KMS-11 (cell line): ENCODE data around the gene NELFB.

Source experiments
- H2AFZ ChIP-seq: fragments of 200-600 bp; sonication (generic); 2 replicates; pipeline ENCODE4 v1.6.1; 2016; ENCODE audit warnings: antibody characterized with exemption, mixed run types, low read depth
- H3K27ac ChIP-seq: fragments of 200-600 bp; sonication (generic); 2 replicates; pipeline ENCODE4 v1.6.1; 2016; ENCODE audit warnings: mild to moderate bottlenecking, mixed run types
- H3K27me3 ChIP-seq: fragments of 200-600 bp; sonication (generic); 2 replicates; pipeline ENCODE4 v1.6.1; 2017; ENCODE audit warnings: mild to moderate bottlenecking, low read depth, mixed run types, moderate library complexity; ENCODE audit not compliant: insufficient read depth
- H3K36me3 ChIP-seq: fragments of 200-600 bp; sonication (generic); 2 replicates; pipeline ENCODE4 v1.6.1; 2017; ENCODE audit warnings: mild to moderate bottlenecking, mixed run types; ENCODE audit not compliant: insufficient read depth
- H3K4me1 ChIP-seq: fragments of 200-600 bp; sonication (generic); 2 replicates; pipeline ENCODE4 v1.6.1; 2016; ENCODE audit warnings: mild to moderate bottlenecking, low read depth, mixed run types; ENCODE audit not compliant: poor library complexity, severe bottlenecking
- H3K4me2 ChIP-seq: fragments of 200-600 bp; sonication (generic); 2 replicates; pipeline ENCODE4 v1.7.0; 2016; ENCODE audit warnings: mild to moderate bottlenecking, mixed run types
- H3K4me3 ChIP-seq: fragments of 200-600 bp; sonication (generic); IDR thresholded peaks from 2 replicates; pipeline ENCODE4 v1.6.1; 2017; ENCODE audit warnings: low read depth, low read length, mixed read lengths; ENCODE audit not compliant: insufficient read depth
- H3K79me2 ChIP-seq: fragments of 200-600 bp; sonication (generic); 2 replicates; pipeline ENCODE4 v1.6.1; 2016; ENCODE audit warnings: low read depth, mixed run types; ENCODE audit not compliant: insufficient read depth
- H3K9ac ChIP-seq: fragments of 200-600 bp; sonication (generic); 2 replicates; pipeline ENCODE4 v1.6.1; 2016; ENCODE audit warnings: mild to moderate bottlenecking, mixed run types
- H4K20me1 ChIP-seq: fragments of 200-600 bp; sonication (generic); 2 replicates; pipeline ENCODE4 v1.6.1; 2016; ENCODE audit warnings: mild to moderate bottlenecking, mixed run types; ENCODE audit not compliant: insufficient read depth
- CTCF ChIP-seq: fragments of 200-600 bp; sonication (generic); conservative IDR thresholded peaks from 2 replicates; pipeline ENCODE4 v1.6.1; 2017; ENCODE audit warnings: low read depth, mild to moderate bottlenecking, antibody characterized with exemption, low read length, moderate library complexity, mixed read lengths

The NELFB gene

GRCh38 chr9:137251194-137251461 is 4.0 kb upstream of the NELFB start, which contains the start of gene STPG3:
Gene STPG3 (plus strand): TSS chr9:137251286. CDS start chr9:137251287, 1 bp downstream.
- Histone ChIP-seq H3K4me3 (no peak within 1 kb of the TSS), H3K27ac (no peak within 1 kb of the TSS), H3K4me1 (peaks cover 9% of the 10 kb centered on the region), H2AFZ (no peak within 1 kb of the TSS), H3K36me3 (no peaks in the 10 kb centered on the region), H3K4me2 (no peak within 1 kb of the TSS), H3K9ac (no peak within 1 kb of the TSS), H4K20me1 (no peaks in the 10 kb centered on the region), H3K27me3 (no peaks in the 10 kb centered on the region), H3K79me2 (peaks cover 5% of the 10 kb centered on the region)
- TF ChIP-seq CTCF: no peak

GRCh38 chr9:137251490-137252268 is 3.4 kb upstream of the NELFB start:
- no peak overlapping the region for H2AFZ ChIP-seq
- peaks cover 15% of the 10 kb centered on the region for H3K4me1 ChIP-seq
- TF ChIP-seq CTCF: no peak
- no peak overlapping the region for H3K4me2 ChIP-seq
- H3K9ac ChIP-seq: no peak overlapping the region
- H3K4me3 ChIP-seq: no peak overlapping the region
- no peak overlapping the region for H3K27ac ChIP-seq
- no peaks in the 10 kb centered on the region for H3K27me3 ChIP-seq
- H3K36me3 ChIP-seq: no peaks in the 10 kb centered on the region
- no peaks in the 10 kb centered on the region for H4K20me1 ChIP-seq
- peaks cover 10% of the 10 kb centered on the region for H3K79me2 ChIP-seq

GRCh38 chr9:137252555-137253506 is 2.3 kb upstream of the NELFB start:
- no peak for TF ChIP-seq CTCF
- Histone ChIP-seq H3K4me3 (no peak overlapping the region), H3K27ac (no peak overlapping the region), H2AFZ (no peak overlapping the region), H3K4me1 (peaks cover 17% of the 10 kb centered on the region), H3K9ac (no peak overlapping the region), H3K4me2 (no peak overlapping the region), H3K36me3 (no peaks in the 10 kb centered on the region), H3K79me2 (peaks cover 13% of the 10 kb centered on the region), H4K20me1 (no peaks in the 10 kb centered on the region), H3K27me3 (no peaks in the 10 kb centered on the region)

- Histone ChIP-seq H3K4me1 (peaks cover 17% of the 10 kb centered on the region), H3K27ac (no peak overlapping the region), H2AFZ (peak overlapping the region; percentile 99), H3K36me3 (no peaks in the 10 kb centered on the region), H3K4me3 (no peak overlapping the region), H4K20me1 (no peaks in the 10 kb centered on the region), H3K9ac (no peak overlapping the region), H3K27me3 (no peaks in the 10 kb centered on the region), H3K4me2 (peak overlapping the region; percentile 82), H3K79me2 (peaks cover 15% of the 10 kb centered on the region)
- TF ChIP-seq CTCF: no peak
Measured at GRCh38 chr9:137253717-137254623, 1.2 kb upstream of the NELFB start.
